ENCODE results near the gene ZNF451. TPM values are rescaled to one million over a fixed set of nuclear protein-coding genes. Genes with fewer than 3 reads are reported as not detected.

Gene ZNF451
- total RNA-seq, 1 experiment from 2014 or later = 23.1 TPM

GRCh38 chr6:57207141-57207540 lies 117.2 kb downstream of the ZNF451 start:
- DNase-seq (ENCODE audit: low spot score) = no peak

DNA sequence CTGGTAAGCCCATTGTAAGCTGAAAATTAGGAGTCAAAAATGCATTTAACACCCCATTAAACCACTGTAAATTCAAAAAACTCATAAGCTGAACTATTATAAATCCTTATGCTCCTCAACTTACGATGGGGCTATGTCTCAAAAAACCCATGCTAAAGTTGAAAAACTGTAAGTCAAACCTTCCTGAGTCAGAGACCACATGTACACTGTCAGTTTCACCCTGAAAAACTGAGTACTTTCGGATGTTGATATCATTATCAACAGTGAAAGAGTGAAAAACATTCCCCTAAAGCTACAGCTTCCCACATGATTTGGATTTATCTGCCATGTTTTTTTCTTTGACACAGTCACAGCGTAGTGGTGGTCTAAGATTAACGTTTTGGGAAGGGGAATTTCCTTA lies 117.9 kb downstream of the ZNF451 start:
- DNase-seq (ENCODE audit: low spot score) = no peak

DNA sequence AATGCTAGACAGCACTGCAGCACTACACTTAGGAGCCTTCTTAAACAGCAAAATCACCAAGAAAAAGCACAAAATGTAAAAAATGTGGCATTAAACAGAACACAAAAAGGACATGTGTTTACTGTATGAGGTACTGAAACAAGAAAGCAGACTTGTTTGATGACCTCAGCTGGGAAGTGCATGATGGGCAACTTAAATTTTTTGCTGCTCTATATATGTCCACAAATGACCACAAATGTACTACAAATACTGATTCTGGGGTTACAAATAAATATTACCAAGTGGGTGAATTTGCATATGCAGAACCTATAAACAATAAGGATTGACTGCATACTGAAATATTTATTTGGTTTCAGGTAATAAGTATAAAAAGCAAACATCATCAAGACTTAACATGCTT lies 119.0 kb downstream of the ZNF451 start:
- DNase-seq (ENCODE audit: low spot score) = no peak

DNA sequence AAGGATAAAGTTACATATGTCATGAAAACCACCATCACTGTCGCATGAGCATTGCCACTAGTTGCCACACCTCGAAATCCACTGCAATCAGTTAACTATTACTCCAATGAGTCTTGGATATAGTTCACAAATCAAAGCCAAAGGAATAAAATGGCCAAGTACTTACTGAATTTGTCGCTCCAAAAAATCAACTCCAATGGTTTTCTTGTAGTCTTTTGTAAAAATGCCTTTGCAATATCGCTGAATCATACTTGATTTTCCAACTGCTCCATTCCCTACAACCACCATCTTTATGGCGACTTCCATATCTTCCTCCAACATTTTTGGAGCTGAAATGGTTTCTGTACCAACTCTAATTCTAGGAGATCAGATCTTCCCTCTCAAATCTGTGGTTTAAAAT lies 120.1 kb downstream of the ZNF451 start:
- no peak for DNase-seq (ENCODE audit: low spot score)

DNA sequence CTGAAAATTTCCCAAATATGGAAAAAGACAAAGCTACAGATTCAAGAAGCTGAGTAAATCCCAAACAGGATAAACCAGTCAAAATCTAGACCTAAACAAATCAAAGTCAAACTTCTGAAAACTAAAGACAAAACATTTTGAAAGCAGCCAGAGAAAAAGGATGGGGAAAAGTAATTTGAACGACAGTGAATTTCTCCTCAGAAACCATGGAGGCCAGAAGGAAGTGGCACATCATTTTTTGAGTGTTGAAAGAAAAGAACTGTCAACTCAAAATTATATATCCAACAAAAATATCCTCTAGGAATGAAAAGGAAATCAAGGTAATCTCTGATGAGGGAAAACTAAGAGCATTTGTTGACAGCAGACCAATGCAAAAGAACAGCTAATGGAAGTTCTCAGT lies 125.3 kb downstream of the ZNF451 start:
- DNase-seq (ENCODE audit: low spot score) = no peak

- no peak for DNase-seq (ENCODE audit: low spot score)
These were observed 126.5 kb downstream of the ZNF451 start for GRCh38 chr6:57216235-57217101.

- no peak for DNase-seq (ENCODE audit: low spot score)
These were observed 127.3 kb downstream of the ZNF451 start for GRCh38 chr6:57217270-57217669.

Other genes starting within 250 kb of the ZNF451 start
- not detected in 2 replicates for gene BEND6, start 135.1 kb upstream of the ZNF451 start, total RNA-seq (2014; rRNA removed; shearing (Covaris generic))
- gene KIAA1586, start 43.5 kb upstream of the ZNF451 start, total RNA-seq (2014; rRNA removed; shearing (Covaris generic)) = 2.3 and 2.4 TPM in 2 replicates
- 6.5 and 8.5 TPM in 2 replicates for gene BAG2, start 82.1 kb downstream of the ZNF451 start, total RNA-seq (2014; rRNA removed; shearing (Covaris generic))
- 4.5 and 5.1 TPM in 2 replicates for gene RAB23, start 132.1 kb downstream of the ZNF451 start, total RNA-seq (2014; rRNA removed; shearing (Covaris generic))
- gene PRIM2, start 227.4 kb downstream of the ZNF451 start, total RNA-seq (2014; rRNA removed; shearing (Covaris generic)) = 14.0 and 14.3 TPM in 2 replicates

Measured in HT-29 (cell line).